HG03442 (cell line): ENCODE data around the gene ZNRF1.

ENCODE experiments used
- ATAC-seq: cut with Tn5 transposase; IDR thresholded peaks from one replicate; pipeline ENCODE4 v1.9.1; 2021; ENCODE audit warnings: mild to moderate bottlenecking, moderate library complexity; ENCODE audit not compliant: unreplicated experiment

ZNRF1 gene

GRCh38 chr16:75058806-75059205 lies 60.0 kb downstream of the ZNRF1 start:
- no peak for ATAC-seq

GRCh38 chr16:75059411-75059810 lies 60.6 kb downstream of the ZNRF1 start:
- ATAC-seq, result no peak

- ATAC-seq, result no peak
Measured at GRCh38 chr16:75060723-75061122, 61.9 kb downstream of the ZNRF1 start.

- ATAC-seq, result no peak
Measured at GRCh38 chr16:75061669-75062068, 62.8 kb downstream of the ZNRF1 start.

GRCh38 chr16:75062135-75062975 lies 63.5 kb downstream of the ZNRF1 start:
- no peak for ATAC-seq

- no peak for ATAC-seq
Measured at GRCh38 chr16:75062976-75063346, 64.1 kb downstream of the ZNRF1 start.

GRCh38 chr16:75063549-75064088 lies 64.8 kb downstream of the ZNRF1 start:
- no peak for ATAC-seq

GRCh38 chr16:75064403-75065148 lies 65.8 kb downstream of the ZNRF1 start:
- ATAC-seq, result no peak

GRCh38 chr16:75065149-75065505 lies 66.3 kb downstream of the ZNRF1 start:
- no peak for ATAC-seq

GRCh38 chr16:75065521-75066149 lies 66.8 kb downstream of the ZNRF1 start:
- ATAC-seq, result no peak

GRCh38 chr16:75066861-75067447 lies 68.1 kb downstream of the ZNRF1 start:
- ATAC-seq, result no peak

- no peak for ATAC-seq
Measured at GRCh38 chr16:75068085-75069031, 69.5 kb downstream of the ZNRF1 start.

GRCh38 chr16:75070012-75070841 lies 71.4 kb downstream of the ZNRF1 start:
- ATAC-seq, result no peak

GRCh38 chr16:75071621-75072020 lies 72.8 kb downstream of the ZNRF1 start:
- ATAC-seq, result no peak

- no peak for ATAC-seq
Measured at GRCh38 chr16:75072239-75072947, 73.6 kb downstream of the ZNRF1 start.

GRCh38 chr16:75073545-75074303 lies 74.9 kb downstream of the ZNRF1 start:
- no peak for ATAC-seq

GRCh38 chr16:75074304-75074793 lies 75.5 kb downstream of the ZNRF1 start:
- no peak for ATAC-seq
